Measurements from ENCODE around the gene LIN7C.
"Not testable (repeated sequence)": the region's sequence is repeated elsewhere in the genome, so short reads cannot be mapped to it uniquely, and the experiment has no call there.

LIN7C gene

DNA sequence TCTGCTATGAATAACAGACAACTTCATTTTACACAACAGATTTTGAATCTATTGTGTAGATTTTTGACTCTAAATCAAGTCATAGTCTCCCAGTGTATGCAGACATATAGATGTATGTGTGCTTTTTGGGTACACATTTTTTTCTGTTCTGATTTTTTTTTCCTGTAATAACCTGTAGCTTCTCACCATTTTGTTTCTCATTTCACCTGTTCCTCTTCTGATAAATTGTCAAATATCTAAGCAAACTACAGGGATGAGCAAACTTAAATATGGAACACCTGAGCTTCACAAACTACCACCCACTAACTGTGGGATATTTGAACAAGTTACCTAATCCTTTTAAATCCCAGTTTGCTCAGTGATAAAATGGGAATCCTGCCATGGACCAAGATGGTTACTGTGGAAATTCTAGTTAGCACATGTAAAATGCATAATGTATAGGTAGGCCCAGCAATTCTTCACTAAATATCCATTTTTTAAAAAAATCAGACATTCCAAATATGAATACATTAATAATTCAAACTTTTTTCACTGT is 49.7 kb downstream of the LIN7C start:
- Mint-ChIP-seq H3K27ac (no peak overlapping the region), H3K4me3 (no peak overlapping the region), H3K9me3 (no peaks in the 10 kb centered on the region), H3K4me1 (no peaks in the 10 kb centered on the region), H3K27me3 (no peaks in the 10 kb centered on the region), H3K36me3 (peaks cover 1% of the 10 kb centered on the region)
- ATAC-seq (ENCODE audit: low read depth) (no peak), DNase-seq (ENCODE audit: low spot score in 2 of 2) (no peak)

GRCh38 chr11:27456140-27456794 is 50.3 kb downstream of the LIN7C start:
- Mint-ChIP-seq H3K36me3 (peaks cover 1% of the 10 kb centered on the region), H3K27me3 (no peaks in the 10 kb centered on the region), H3K4me1 (no peaks in the 10 kb centered on the region), H3K27ac (no peak overlapping the region), H3K9me3 (no peaks in the 10 kb centered on the region), H3K4me3 (no peak overlapping the region)
- no peak for DNase-seq (ENCODE audit: low spot score in 2 of 2)
- ATAC-seq (ENCODE audit: low read depth): no peak

DNA sequence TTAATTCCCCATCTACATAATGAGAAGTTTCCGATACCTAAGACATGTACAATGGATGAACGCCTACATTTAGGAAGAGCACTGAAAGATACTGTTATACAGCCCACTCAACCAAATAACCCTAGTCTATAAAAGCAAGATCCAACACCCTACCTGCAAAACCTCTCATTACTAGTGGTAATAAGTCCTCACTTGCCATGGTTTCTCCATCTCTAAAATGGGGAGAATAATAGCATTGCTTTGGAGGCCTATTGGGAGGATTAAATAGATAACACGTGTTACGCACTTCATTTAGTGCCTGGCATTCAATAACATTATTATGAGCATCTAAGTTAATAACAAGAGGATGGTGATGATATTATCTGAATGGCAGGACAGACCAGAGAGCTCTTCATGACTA is 50.9 kb downstream of the LIN7C start:
- no peak overlapping the region for H3K27ac Mint-ChIP-seq
- ATAC-seq (ENCODE audit: low read depth) (no peak), DNase-seq (ENCODE audit: low spot score in 2 of 2) (no peak)
- H3K36me3 Mint-ChIP-seq: peaks cover 1% of the 10 kb centered on the region
- H3K9me3 Mint-ChIP-seq: no peaks in the 10 kb centered on the region
- no peaks in the 10 kb centered on the region for H3K27me3 Mint-ChIP-seq
- H3K4me3 Mint-ChIP-seq: no peak overlapping the region
- H3K4me1 Mint-ChIP-seq: no peaks in the 10 kb centered on the region

- Mint-ChIP-seq H3K9me3 (no peaks in the 10 kb centered on the region), H3K4me1 (no peaks in the 10 kb centered on the region)
These were observed 52.9 kb downstream of the LIN7C start for GRCh38 chr11:27453701-27454100.

GRCh38 chr11:27452147-27452546 is 54.4 kb downstream of the LIN7C start:
- Mint-ChIP-seq H3K9me3 (no peaks in the 10 kb centered on the region), H3K4me1 (no peaks in the 10 kb centered on the region), H3K27me3 (no peaks in the 10 kb centered on the region), H3K27ac (no peak overlapping the region), H3K36me3 (peaks cover 1% of the 10 kb centered on the region), H3K4me3 (no peak overlapping the region)
- DNase-seq (ENCODE audit: low spot score in 2 of 2) (no peak), ATAC-seq (ENCODE audit: low read depth) (no peak)

More at GRCh38 chr11:27453701-27454100, 52.9 kb downstream of the LIN7C start:
- DNase-seq (ENCODE audit: low spot score in 2 of 2) (no peak), ATAC-seq (ENCODE audit: low read depth) (no peak)
- Mint-ChIP-seq H3K4me3 (no peak overlapping the region), H3K27ac (no peak overlapping the region), H3K27me3 (no peaks in the 10 kb centered on the region), H3K36me3 (peaks cover 1% of the 10 kb centered on the region)

DNA sequence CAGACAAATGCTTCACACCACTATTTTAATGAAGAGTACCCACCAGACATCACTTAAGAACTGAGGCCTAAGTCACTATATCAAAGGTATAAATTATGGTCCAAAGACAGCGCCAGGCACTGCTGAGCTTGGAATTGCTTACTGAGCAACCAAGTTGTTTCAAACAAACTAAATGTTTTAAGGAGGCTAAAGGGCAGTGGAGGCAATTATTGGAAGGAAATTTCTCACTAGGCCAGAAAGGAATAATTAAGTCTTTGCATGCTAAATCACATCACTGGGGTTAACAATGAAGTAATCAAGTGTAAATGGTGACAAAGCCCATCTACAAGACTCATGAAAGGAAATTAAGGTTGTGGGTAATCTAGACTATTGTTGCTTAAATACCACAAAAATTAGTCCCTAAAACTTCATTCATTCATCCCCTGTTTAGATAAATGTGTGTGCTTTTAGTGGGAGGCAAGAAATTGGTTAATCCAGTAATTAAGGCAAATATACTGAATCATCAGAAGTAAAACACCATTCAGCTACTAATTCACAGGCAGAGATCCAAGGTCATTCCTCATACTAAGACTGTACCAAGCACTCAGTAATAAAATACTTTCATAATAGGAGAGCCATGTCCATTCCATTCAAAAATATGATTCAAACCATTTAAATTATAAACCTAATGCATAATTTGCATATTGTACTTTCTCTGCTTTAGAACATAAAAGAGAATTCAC is 55.2 kb downstream of the LIN7C start:
- Mint-ChIP-seq H3K27ac (no peak overlapping the region), H3K36me3 (peaks cover 1% of the 10 kb centered on the region), H3K27me3 (no peaks in the 10 kb centered on the region), H3K4me1 (no peaks in the 10 kb centered on the region), H3K9me3 (no peaks in the 10 kb centered on the region), H3K4me3 (no peak overlapping the region)
- DNase-seq (ENCODE audit: low spot score in 2 of 2): no peak
- no peak for ATAC-seq (ENCODE audit: low read depth)

DNA sequence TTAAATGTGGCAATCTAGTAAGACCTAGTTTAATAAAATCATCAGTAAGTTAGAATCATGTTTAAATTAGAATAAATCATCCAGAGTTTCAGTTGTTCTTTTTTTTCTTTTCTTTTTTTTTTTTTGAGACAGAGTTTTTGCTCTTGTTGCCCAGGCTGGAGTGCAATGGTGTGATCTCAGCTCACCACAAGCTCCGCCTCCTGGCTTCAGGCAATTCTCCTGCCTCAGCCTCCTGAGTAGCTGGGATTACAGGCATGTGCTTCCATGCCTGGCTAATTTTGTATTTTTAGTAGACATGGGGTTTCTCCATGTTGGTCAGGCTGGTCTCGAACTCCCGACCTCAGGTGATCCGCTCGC is 58.4 kb downstream of the LIN7C start:
- H3K27me3 Mint-ChIP-seq; ATAC-seq (ENCODE audit: low read depth); H3K27ac Mint-ChIP-seq; H3K36me3 Mint-ChIP-seq; H3K9me3 Mint-ChIP-seq; H3K4me1 Mint-ChIP-seq; DNase-seq (ENCODE audit: low spot score in 2 of 2); H3K4me3 Mint-ChIP-seq: not testable (repeated sequence)

DNA sequence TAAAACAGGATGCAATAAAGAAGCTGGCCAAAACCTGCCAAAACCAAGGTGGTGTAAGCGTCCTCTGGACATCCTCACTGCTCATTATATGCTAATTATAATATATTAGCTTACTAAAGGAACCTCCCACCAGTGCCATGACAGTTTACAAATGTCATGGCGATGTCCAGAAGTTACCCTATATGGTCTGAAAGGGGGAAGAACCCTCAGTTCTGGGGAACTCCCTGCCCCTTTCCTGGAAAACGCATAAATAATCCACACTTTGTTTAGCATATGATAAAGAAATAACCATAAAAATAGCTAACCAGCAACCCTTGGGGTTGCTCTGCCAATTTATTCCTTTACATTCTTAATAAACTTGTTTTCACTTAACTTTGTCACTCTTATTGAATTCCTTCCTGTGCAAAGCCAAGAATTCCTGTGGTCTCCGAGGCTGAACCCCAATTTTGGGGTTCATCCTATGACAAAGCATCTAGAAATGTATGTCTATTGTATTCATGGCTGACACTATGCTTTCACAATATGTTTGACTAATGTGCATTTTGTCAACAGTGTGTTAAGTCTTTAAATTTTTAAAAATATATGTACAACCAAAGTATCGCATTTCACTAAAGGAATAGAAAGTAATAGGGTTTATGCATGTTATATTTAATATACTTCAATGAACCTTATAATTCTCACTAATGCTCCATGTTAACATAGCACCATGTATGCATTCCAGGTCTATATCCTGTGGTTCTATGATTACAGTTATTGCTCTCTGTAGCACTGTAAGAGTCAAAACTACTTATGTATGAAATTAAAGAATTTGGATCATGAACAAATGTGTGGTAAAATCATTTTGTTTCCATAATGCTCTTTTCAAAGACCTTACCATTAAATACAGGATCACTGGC is 59.0 kb downstream of the LIN7C start:
- ATAC-seq (ENCODE audit: low read depth): no peak
- H3K4me3 Mint-ChIP-seq: no peak overlapping the region
- H3K27ac Mint-ChIP-seq: no peak overlapping the region
- no peaks in the 10 kb centered on the region for H3K4me1 Mint-ChIP-seq
- no peak for DNase-seq (ENCODE audit: low spot score in 2 of 2)
- no peaks in the 10 kb centered on the region for H3K9me3 Mint-ChIP-seq
- H3K36me3 Mint-ChIP-seq: no peaks in the 10 kb centered on the region
- H3K27me3 Mint-ChIP-seq: no peaks in the 10 kb centered on the region

GRCh38 chr11:27445625-27446024 is 60.9 kb downstream of the LIN7C start:
- no peak overlapping the region for H3K4me3 Mint-ChIP-seq
- H3K27me3 Mint-ChIP-seq: peaks cover 6% of the 10 kb centered on the region
- no peaks in the 10 kb centered on the region for H3K9me3 Mint-ChIP-seq
- no peak overlapping the region for H3K27ac Mint-ChIP-seq
- DNase-seq (ENCODE audit: low spot score in 2 of 2): no peak
- no peak for ATAC-seq (ENCODE audit: low read depth)
- H3K36me3 Mint-ChIP-seq: peaks cover 3% of the 10 kb centered on the region
- H3K4me1 Mint-ChIP-seq: no peaks in the 10 kb centered on the region

DNA sequence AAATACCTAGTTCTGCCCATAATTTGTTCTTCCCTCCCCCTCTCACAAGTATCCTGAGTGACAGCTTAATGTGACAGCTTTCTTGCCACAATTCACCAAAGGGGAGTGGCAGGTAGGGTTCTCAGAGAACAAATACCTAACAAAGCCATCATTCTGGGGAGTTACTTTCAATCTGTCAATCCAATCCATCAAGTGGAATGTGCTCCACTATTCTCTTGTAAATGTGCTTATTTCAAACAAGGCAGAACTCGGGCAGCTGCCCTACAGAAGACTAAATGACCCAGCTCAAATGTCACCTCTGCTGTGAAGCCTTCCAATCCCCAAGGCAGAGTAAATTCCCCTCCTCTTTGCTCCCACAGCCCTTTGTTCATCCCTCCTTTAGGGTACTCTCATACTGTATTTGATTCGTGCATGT is 61.8 kb downstream of the LIN7C start:
- Mint-ChIP-seq H3K9me3 (no peaks in the 10 kb centered on the region), H3K4me3 (no peak overlapping the region), H3K27me3 (peaks cover 6% of the 10 kb centered on the region), H3K4me1 (no peaks in the 10 kb centered on the region), H3K27ac (no peak overlapping the region), H3K36me3 (peaks cover 3% of the 10 kb centered on the region)
- DNase-seq (ENCODE audit: low spot score in 2 of 2) (no peak), ATAC-seq (ENCODE audit: low read depth) (no peak)

Data from memory B cell (primary cell).